B cell (primary cell): ENCODE results near the gene UBL3. TPM values are rescaled to one million over a fixed set of nuclear protein-coding genes. Genes with fewer than 3 reads are reported as not detected.

ENCODE experiments used
- ATAC-seq: fragments of 200-7000 bp; cut with Tn5 transposase; one replicate; pipeline ENCODE4 v1.10.0; 2021; ENCODE audit warnings: low read depth, mild to moderate bottlenecking, moderate number of reproducible peaks, moderate library complexity
- CTCF ChIA-PET: fragments of 350-600 bp; sonication (Branson Sonifier 250); formaldehyde crosslinking; loops from one replicate; lab custom pipeline; 2021; ENCODE audit warnings: antibody characterized with exemption, inconsistent platforms; lab: Charles Lee
- POLR2A ChIA-PET: fragments of 350-600 bp; sonication (Branson Sonifier 250); formaldehyde crosslinking; loops from one replicate; lab custom pipeline; 2021; ENCODE audit warnings: antibody characterized with exemption; lab: Charles Lee
- DNase-seq: peaks from one replicate; pipeline ENCODE4 v3.0.0; 2013
- H2AFZ ChIP-seq: 2 replicates; pipeline ENCODE4 v1.6.1; 2012; ENCODE audit warnings: mild to moderate bottlenecking, low read depth, low read length; ENCODE audit not compliant: insufficient read depth, poor library complexity, severe bottlenecking
- H3K27ac ChIP-seq, 2 donors: 1 replicate in 1 of 2; 2 replicates in 1 of 2; pipeline ENCODE4 v1.5.1; 2012 to 2013; ENCODE audit warnings: low read length in 2 of 2, mild to moderate bottlenecking in 2 of 2, moderate library complexity in 1 of 2
- H3K27me3 ChIP-seq, 4 experiments: fragments of 200-600 bp in 1 of 4; sonication (generic) in 1 of 4; replicated peaks in 1 of 4; 1 replicate in 2 of 4; 2 replicates in 2 of 4; pipeline versions ENCODE4 v1.6.1 to v1.7.0; 2013 to 2016; ENCODE audit warnings: low read length in 3 of 4, mild to moderate bottlenecking in 2 of 4, mixed read lengths in 1 of 4, moderate library complexity in 1 of 4; ENCODE audit not compliant: insufficient read depth in 4 of 4, control insufficient read depth in 3 of 4; ENCODE audit errors: control extremely low read depth in 1 of 4
- H3K36me3 ChIP-seq, 2 experiments: replicated peaks in 1 of 2; 1 replicate in 1 of 2; 2 replicates in 1 of 2; pipeline versions ENCODE4 v1.6.1 to v1.7.1; 2013; ENCODE audit warnings: low read length in 1 of 2; ENCODE audit not compliant: insufficient read depth in 2 of 2, control insufficient read depth in 1 of 2; ENCODE audit errors: control extremely low read depth in 1 of 2, extremely low read depth in 1 of 2
- H3K4me1 ChIP-seq, 2 donors: fragments of 200-600 bp in 1 of 2; sonication (generic) in 1 of 2; 1 replicate in 1 of 2; 2 replicates in 1 of 2; pipeline versions ENCODE4 v1.5.1 to v1.6.1; 2013 to 2017; ENCODE audit warnings: low read length in 2 of 2; ENCODE audit not compliant: control insufficient read depth in 2 of 2, insufficient read depth in 2 of 2
- H3K4me2 ChIP-seq: replicated peaks from 2 replicates; pipeline ENCODE3; 2012; ENCODE audit warnings: mild to moderate bottlenecking, low read depth, low read length; ENCODE audit not compliant: poor library complexity, severe bottlenecking
- H3K4me3 ChIP-seq, 5 experiments: fragments of 200-600 bp in 1 of 5; sonication (generic) in 1 of 5; 1 replicate in 3 of 5; 2 replicates in 2 of 5; pipeline versions ENCODE4 v1.5.1 to v1.7.0; 2011 to 2016; ENCODE audit warnings: low read length in 4 of 5, mild to moderate bottlenecking in 4 of 5, low read depth in 2 of 5, control low read depth in 1 of 5, moderate library complexity in 1 of 5; ENCODE audit not compliant: insufficient read depth in 1 of 5; ENCODE audit errors: control extremely low read depth in 1 of 5, extremely low read depth in 1 of 5
- H3K79me2 ChIP-seq: fragments of 200-600 bp; sonication (generic); one replicate; pipeline ENCODE4 v1.6.0; 2016; ENCODE audit warnings: low read length; ENCODE audit not compliant: control insufficient read depth, insufficient read depth
- H3K9ac ChIP-seq: fragments of 200-600 bp; sonication (generic); 2 replicates; pipeline ENCODE4 v1.6.1; 2017; ENCODE audit warnings: mild to moderate bottlenecking, low read length, moderate library complexity
- H3K9me3 ChIP-seq, 3 donors: one replicate each; pipeline versions ENCODE4 v1.6.1 to v1.7.1; 2013; ENCODE audit warnings: low read length in 2 of 3; ENCODE audit not compliant: control insufficient read depth in 2 of 3, insufficient read depth in 1 of 3; ENCODE audit errors: control extremely low read depth in 1 of 3
- H4K20me1 ChIP-seq: 2 replicates; pipeline ENCODE4 v1.6.0; 2012; ENCODE audit warnings: mild to moderate bottlenecking, low read length; ENCODE audit not compliant: insufficient read depth, control insufficient read depth, poor library complexity, severe bottlenecking
- H3K27ac Mint-ChIP-seq: one replicate; pipeline ENCODE4 v1.8.0; 2021; ENCODE audit warnings: mixed read lengths
- H3K27me3 Mint-ChIP-seq: one replicate; pipeline ENCODE4 v1.8.0; 2021; ENCODE audit warnings: mixed read lengths
- H3K4me1 Mint-ChIP-seq: one replicate; pipeline ENCODE4 v1.8.0; 2021; ENCODE audit warnings: mixed read lengths
- H3K4me3 Mint-ChIP-seq: one replicate; pipeline ENCODE4 v1.8.0; 2021; ENCODE audit warnings: mixed read lengths
- H3K9me3 Mint-ChIP-seq: one replicate; pipeline ENCODE4 v1.8.0; 2022; ENCODE audit warnings: mixed read lengths; ENCODE audit not compliant: insufficient read depth
- CTCF ChIP-seq: fragments of 200-600 bp; IDR thresholded peaks from one replicate; pipeline ENCODE4 v1.8.0; 2022; ENCODE audit warnings: antibody characterized with exemption, mild to moderate bottlenecking
- EZH2 ChIP-seq: IDR thresholded peaks from 2 replicates; pipeline ENCODE4 v1.6.1; 2012; ENCODE audit warnings: borderline replicate concordance, low read depth, mild to moderate bottlenecking, moderate library complexity, low read length; ENCODE audit not compliant: insufficient read depth, poor library complexity, severe bottlenecking
- WGBS: methylation state at CpG from one replicate; pipeline ENCODE4 v1.1.5; 2013; ENCODE audit warnings: missing lambda C conversion rate; ENCODE audit not compliant: insufficient coverage; 5-methylcytosine and 5-hydroxymethylcytosine counted together
- intact Hi-C: fragments of 100-400 bp; cut with micrococcal nuclease; formaldehyde crosslinking; loops from one replicate; pipeline ENCODE4 v1.10.0; 2022
- polyA plus RNA-seq: library from polyadenylated mRNA; depleted of rRNA; stranded (reverse); fragments of >200 nt; gene quantifications from 2 replicates; pipeline ENCODE4 v1.2.3, GENCODE V29; 2012
- total RNA-seq, 2 donors: library from RNA; stranded (reverse); fragments of 120-200 nt in 1 of 2; gene quantifications; 1 replicate in 1 of 2; 2 replicates in 1 of 2; pipeline versions ENCODE4 v1.2.3 to v1.2.4, GENCODE V29; 2013 to 2022

Gene UBL3
- total and polyA plus RNA-seq, 2 donors (not counting 1 experiment from before 2014, with no cell fraction given): 7.3 to 27.9 TPM

GRCh38 chr13:29754473-29754806 lies 96.0 kb downstream of the UBL3 start:
- Mint-ChIP-seq H3K9me3 (no peaks in the 10 kb centered on the region), H3K4me3 (no peak overlapping the region), H3K4me1 (peaks cover 19% of the 10 kb centered on the region), H3K27me3 (peaks cover 3% of the 10 kb centered on the region), H3K27ac (no peak overlapping the region)
- H3K36me3 ChIP-seq: no peaks in the 10 kb centered on the region
- peaks cover 9 to 15% of the 10 kb centered on the region in 2 donors for H3K4me1 ChIP-seq
- H3K79me2 ChIP-seq: no peaks in the 10 kb centered on the region
- ChIA-PET POLR2A (no interaction called here), CTCF (no interaction called here)
- DNase-seq: no peak
- no peaks in the 10 kb centered on the region for H3K27me3 ChIP-seq
- no peak overlapping the region for H3K9ac ChIP-seq
- no peak overlapping the region for H2AFZ ChIP-seq
- TF ChIP-seq EZH2 (no peak), CTCF (no peak)
- no peak for ATAC-seq
- no peaks in the 10 kb centered on the region for H4K20me1 ChIP-seq
- no peak overlapping the region for H3K4me2 ChIP-seq
- intact Hi-C loops: no loop called here
- no peaks in the 10 kb centered on the region for H3K9me3 ChIP-seq
- H3K27ac ChIP-seq: no peak overlapping the region
- no peak overlapping the region for H3K4me3 ChIP-seq
- no CpG with 5 or more reads among the region's 4 CpGs for WGBS

DNA sequence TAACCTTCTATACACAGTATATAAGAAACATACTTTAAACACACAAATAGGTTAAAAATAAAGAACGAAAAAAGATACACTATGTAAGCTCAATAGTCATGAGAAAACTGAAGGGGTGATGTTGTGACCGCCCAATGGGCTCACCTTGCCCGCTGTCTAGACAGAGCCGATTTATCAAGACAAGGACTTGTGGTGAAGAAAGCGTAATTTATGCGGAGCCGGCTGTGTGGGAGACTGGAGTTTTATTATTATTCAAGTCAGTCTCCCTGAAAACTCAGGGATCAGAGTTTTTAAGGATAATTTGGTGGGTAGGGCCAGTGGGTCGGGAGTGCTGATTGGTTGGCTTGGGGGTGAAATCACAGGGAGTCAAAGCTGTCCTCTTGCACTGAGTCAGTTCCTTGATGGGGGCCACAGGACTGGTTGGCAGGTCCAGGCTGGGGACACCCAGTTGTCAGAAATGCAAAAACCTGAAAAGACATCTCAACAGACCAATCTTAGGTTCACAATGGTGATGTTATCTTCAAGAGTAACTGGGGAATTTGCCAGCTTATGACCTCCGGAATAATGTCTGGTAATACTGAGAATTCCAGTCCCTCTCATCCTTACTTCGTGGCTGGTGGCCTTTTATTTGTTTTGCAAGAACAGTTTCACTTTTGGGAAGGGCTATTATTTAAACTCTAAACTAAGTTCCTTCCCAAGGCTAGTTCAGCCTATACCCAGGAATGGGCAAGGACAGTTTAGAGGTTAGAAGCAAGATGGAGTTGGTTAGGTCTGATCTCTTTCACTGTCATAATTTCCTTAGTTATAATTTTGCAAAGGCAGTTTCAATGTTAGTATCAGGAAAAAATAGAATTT lies 96.6 kb downstream of the UBL3 start:
- H3K9me3 Mint-ChIP-seq: no peaks in the 10 kb centered on the region
- H3K4me2 ChIP-seq: no peak overlapping the region
- DNase-seq (no peak), ATAC-seq (no peak)
- H3K27ac Mint-ChIP-seq: no peak overlapping the region
- WGBS: 83% methylated on average over 7 of the region's 10 CpGs
- H3K36me3 ChIP-seq: no peaks in the 10 kb centered on the region
- H3K4me1 ChIP-seq: peaks cover 3 to 9% of the 10 kb centered on the region in 2 donors
- H3K79me2 ChIP-seq: no peaks in the 10 kb centered on the region
- H3K9me3 ChIP-seq: no peaks in the 10 kb centered on the region
- no peak overlapping the region for H3K27ac ChIP-seq
- H2AFZ ChIP-seq: no peak overlapping the region
- H4K20me1 ChIP-seq: no peaks in the 10 kb centered on the region
- ChIA-PET POLR2A (no interaction called here), CTCF (interaction anchor here (0.7 kb wide), 1 partner anchor 9 kb away, joined by 4 read pairs; no protein-coding TSS in a partner anchor)
- H3K4me3 ChIP-seq: no peak overlapping the region
- TF ChIP-seq EZH2 (no peak), CTCF (no peak)
- H3K4me3 Mint-ChIP-seq: no peak overlapping the region
- intact Hi-C loops: no loop called here
- no peak overlapping the region for H3K9ac ChIP-seq
- peaks cover 5% of the 10 kb centered on the region for H3K27me3 Mint-ChIP-seq
- H3K27me3 ChIP-seq: no peaks in the 10 kb centered on the region
- peaks cover 13% of the 10 kb centered on the region for H3K4me1 Mint-ChIP-seq
